Nephron (organoid): ENCODE results near the gene UTS2.

Experiments used
- H3K27ac Mint-ChIP-seq, 3 experiments: 2 replicates each; pipeline ENCODE4 v1.8.0; 2020; ENCODE audit warnings: mixed read lengths in 3 of 3, mild to moderate bottlenecking in 2 of 3, moderate library complexity in 1 of 3
- H3K27me3 Mint-ChIP-seq: 2 replicates; pipeline ENCODE4 v1.8.0; 2021; ENCODE audit warnings: low read depth, mild to moderate bottlenecking, moderate library complexity, mixed read lengths
- H3K36me3 Mint-ChIP-seq: 2 replicates; pipeline ENCODE4 v1.8.0; 2020; ENCODE audit warnings: low read depth, mixed read lengths
- H3K4me1 Mint-ChIP-seq: 2 replicates; pipeline ENCODE4 v1.8.0; 2020; ENCODE audit warnings: mixed read lengths
- H3K4me3 Mint-ChIP-seq, 3 experiments: 2 replicates each; pipeline ENCODE4 v1.8.0; 2020; ENCODE audit warnings: mild to moderate bottlenecking in 3 of 3, mixed read lengths in 3 of 3, moderate library complexity in 2 of 3
- H3K9me3 Mint-ChIP-seq: 2 replicates; pipeline ENCODE4 v1.8.0; 2020; ENCODE audit warnings: mixed read lengths
- CTCF ChIP-seq, 3 experiments: fragments of 200-600 bp; sonication (generic); IDR thresholded peaks; one replicate each; pipeline ENCODE4 v1.5.0; 2021; ENCODE audit warnings: antibody characterized with exemption in 3 of 3; ENCODE audit not compliant: unreplicated experiment in 3 of 3

The UTS2 gene

GRCh38 chr1:7839526-7839925 lies 13.3 kb downstream of the UTS2 start:
- H3K27ac Mint-ChIP-seq = no peak overlapping the region
- H3K4me1 Mint-ChIP-seq = no peaks in the 10 kb centered on the region
- H3K4me3 Mint-ChIP-seq = no peak overlapping the region
- H3K36me3 Mint-ChIP-seq = peaks cover 69% of the 10 kb centered on the region
- H3K9me3 Mint-ChIP-seq = peaks cover 31% of the 10 kb centered on the region
- H3K27me3 Mint-ChIP-seq = peaks cover 3% of the 10 kb centered on the region
- no peak for TF ChIP-seq CTCF (IDR thresholded peaks at IDR 0.05; ENCODE audit: unreplicated experiment in 3 of 3)

GRCh38 chr1:7838714-7839113 lies 14.2 kb downstream of the UTS2 start:
- peaks cover 31% of the 10 kb centered on the region for H3K9me3 Mint-ChIP-seq
- peaks cover 3% of the 10 kb centered on the region for H3K27me3 Mint-ChIP-seq
- no peak overlapping the region for H3K27ac Mint-ChIP-seq
- TF ChIP-seq CTCF (IDR thresholded peaks at IDR 0.05; ENCODE audit: unreplicated experiment in 3 of 3) = no peak
- H3K4me1 Mint-ChIP-seq = no peaks in the 10 kb centered on the region
- no peak overlapping the region for H3K4me3 Mint-ChIP-seq
- peaks cover 69% of the 10 kb centered on the region for H3K36me3 Mint-ChIP-seq

GRCh38 chr1:7833035-7833434 lies 19.8 kb downstream of the UTS2 start:
- no peaks in the 10 kb centered on the region for H3K27me3 Mint-ChIP-seq
- H3K27ac Mint-ChIP-seq = no peak overlapping the region
- peaks cover 9% of the 10 kb centered on the region for H3K9me3 Mint-ChIP-seq
- H3K4me1 Mint-ChIP-seq = no peaks in the 10 kb centered on the region
- TF ChIP-seq CTCF (IDR thresholded peaks at IDR 0.05; ENCODE audit: unreplicated experiment in 3 of 3) = no peak
- no peak overlapping the region for H3K4me3 Mint-ChIP-seq
- H3K36me3 Mint-ChIP-seq = peaks cover 38% of the 10 kb centered on the region

- Mint-ChIP-seq H3K4me3 (no peak overlapping the region), H3K4me1 (no peaks in the 10 kb centered on the region), H3K9me3 (peaks cover 4% of the 10 kb centered on the region), H3K36me3 (peaks cover 34% of the 10 kb centered on the region), H3K27me3 (no peaks in the 10 kb centered on the region), H3K27ac (no peak overlapping the region)
- TF ChIP-seq CTCF (IDR thresholded peaks at IDR 0.05; ENCODE audit: unreplicated experiment in 3 of 3) = no peak
Measured at GRCh38 chr1:7831458-7831857, 21.4 kb downstream of the UTS2 start.

GRCh38 chr1:7827126-7827955 lies 25.5 kb downstream of the UTS2 start:
- no peak overlapping the region for H3K27ac Mint-ChIP-seq
- no peaks in the 10 kb centered on the region for H3K27me3 Mint-ChIP-seq
- no peak for TF ChIP-seq CTCF (IDR thresholded peaks at IDR 0.05; ENCODE audit: unreplicated experiment in 3 of 3)
- H3K4me1 Mint-ChIP-seq = no peaks in the 10 kb centered on the region
- H3K9me3 Mint-ChIP-seq = no peaks in the 10 kb centered on the region
- H3K4me3 Mint-ChIP-seq = no peak overlapping the region
- peaks cover 23% of the 10 kb centered on the region for H3K36me3 Mint-ChIP-seq

- H3K9me3 Mint-ChIP-seq = no peaks in the 10 kb centered on the region
Measured at GRCh38 chr1:7826363-7826762, 26.5 kb downstream of the UTS2 start.

More at GRCh38 chr1:7826363-7826762, 26.5 kb downstream of the UTS2 start:
- Mint-ChIP-seq H3K4me3 (no peak overlapping the region), H3K4me1 (no peaks in the 10 kb centered on the region), H3K27ac (no peak overlapping the region), H3K27me3 (no peaks in the 10 kb centered on the region), H3K36me3 (peaks cover 27% of the 10 kb centered on the region)
- no peak for TF ChIP-seq CTCF (IDR thresholded peaks at IDR 0.05; ENCODE audit: unreplicated experiment in 3 of 3)
